Mononuclear cell (primary cell): ENCODE results near the gene INTS3. TPM values are rescaled to one million over a fixed set of nuclear protein-coding genes. Genes with fewer than 3 reads are reported as not detected.

Experiments
- H3K27me3 ChIP-seq: 2 replicates; pipeline ENCODE4 v1.6.0; 2011; ENCODE audit warnings: low read length, control low read depth; ENCODE audit not compliant: insufficient read depth
- H3K4me1 ChIP-seq: 2 replicates; pipeline ENCODE4 v1.5.1; 2011; ENCODE audit warnings: mild to moderate bottlenecking, low read length, control low read depth; ENCODE audit not compliant: insufficient read depth
- H3K4me3 ChIP-seq: 2 replicates; pipeline ENCODE4 v1.5.1; 2011; ENCODE audit warnings: mild to moderate bottlenecking, low read length, moderate library complexity
- H3K9me3 ChIP-seq: 2 replicates; pipeline ENCODE4 v1.5.1; 2011; ENCODE audit warnings: low read depth, mild to moderate bottlenecking, control low read depth, low read length
- total RNA-seq: library from RNA; depleted of rRNA; stranded (reverse); fragments of >200 nt; gene quantifications from one replicate; pipeline ENCODE4 v1.2.3, GENCODE V29; 2012

The INTS3 gene
- total RNA-seq, 1 donor, result 11.6 TPM

DNA sequence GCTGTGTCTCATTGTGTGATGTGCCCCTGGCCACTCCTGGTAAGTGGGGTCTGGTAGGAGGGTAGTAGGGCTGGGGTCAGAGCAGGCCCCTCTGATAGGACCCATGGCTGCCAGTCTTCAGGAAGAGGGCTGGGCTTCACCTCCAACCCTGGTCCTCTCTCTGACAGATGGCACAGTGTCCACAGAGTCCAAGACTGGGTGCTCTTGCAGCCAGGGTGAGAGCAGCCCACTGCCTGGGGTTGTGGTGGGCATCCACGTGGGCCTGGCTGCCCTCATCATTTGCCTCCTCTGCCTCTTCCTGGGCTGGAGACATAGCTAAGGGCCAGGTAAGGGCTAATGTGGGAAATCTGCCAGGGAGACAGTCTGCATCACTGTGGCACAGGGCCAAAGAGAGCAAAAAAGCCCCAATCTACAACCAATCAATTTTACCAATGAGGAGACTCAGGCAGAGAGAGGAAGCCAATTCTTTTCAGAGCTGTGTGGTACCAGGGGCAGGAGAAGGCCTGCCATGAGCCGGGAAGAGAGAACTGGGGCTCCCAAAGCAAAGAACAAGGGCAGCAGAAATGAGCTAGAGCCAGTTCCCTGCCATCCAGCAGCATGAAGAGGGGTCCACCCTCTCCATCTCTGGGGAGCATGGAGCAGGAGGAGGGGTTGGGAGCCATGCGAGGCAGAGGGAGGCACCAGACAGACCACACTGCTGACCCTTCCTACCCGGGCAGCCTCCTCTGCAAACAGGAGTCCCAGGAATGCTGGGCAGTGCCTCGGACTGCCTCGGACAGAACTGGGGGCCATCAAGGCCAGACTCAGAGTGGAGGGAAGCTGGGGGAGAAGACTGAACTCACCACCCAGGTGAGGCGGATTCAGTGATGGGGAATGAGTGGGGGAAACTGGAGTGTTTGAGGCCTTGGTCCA, 74.2 kb downstream of the INTS3 start:
- no peaks in the 10 kb centered on the region for H3K9me3 ChIP-seq
- H3K4me3 ChIP-seq, result no peak overlapping the region
- peaks cover 52% of the 10 kb centered on the region for H3K4me1 ChIP-seq
- no peaks in the 10 kb centered on the region for H3K27me3 ChIP-seq

DNA sequence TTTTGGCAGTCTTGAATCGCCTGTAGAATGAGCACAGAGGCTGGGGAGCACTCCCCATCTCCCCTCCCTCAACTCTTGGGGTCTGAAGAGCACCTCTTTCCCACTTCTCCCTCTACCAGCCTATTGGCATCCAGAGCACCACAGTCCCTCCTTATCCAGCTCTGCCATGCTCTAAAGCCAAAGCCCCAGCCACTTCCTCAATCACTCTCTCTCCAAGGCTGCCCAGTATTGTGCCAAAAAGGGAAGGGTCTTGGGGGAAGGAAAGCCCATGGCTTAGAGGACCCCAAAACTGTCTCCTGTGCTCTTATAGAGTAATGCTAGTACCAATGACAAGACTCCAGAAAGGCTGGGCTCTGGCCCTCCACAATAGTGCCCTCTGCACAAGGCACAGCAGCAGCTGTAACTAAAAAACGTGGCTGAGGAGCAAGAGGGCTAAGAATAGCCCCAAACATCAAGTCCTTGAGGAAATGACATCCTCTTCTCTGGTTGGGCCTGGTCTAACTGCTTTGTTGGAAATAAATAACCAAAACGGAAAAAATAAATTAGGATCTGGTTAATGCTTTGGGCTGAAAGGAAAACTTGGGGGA, 75.7 kb downstream of the INTS3 start:
- H3K27me3 ChIP-seq, result no peaks in the 10 kb centered on the region
- H3K4me1 ChIP-seq, result peaks cover 52% of the 10 kb centered on the region
- H3K4me3 ChIP-seq, result no peak overlapping the region
- no peaks in the 10 kb centered on the region for H3K9me3 ChIP-seq

DNA sequence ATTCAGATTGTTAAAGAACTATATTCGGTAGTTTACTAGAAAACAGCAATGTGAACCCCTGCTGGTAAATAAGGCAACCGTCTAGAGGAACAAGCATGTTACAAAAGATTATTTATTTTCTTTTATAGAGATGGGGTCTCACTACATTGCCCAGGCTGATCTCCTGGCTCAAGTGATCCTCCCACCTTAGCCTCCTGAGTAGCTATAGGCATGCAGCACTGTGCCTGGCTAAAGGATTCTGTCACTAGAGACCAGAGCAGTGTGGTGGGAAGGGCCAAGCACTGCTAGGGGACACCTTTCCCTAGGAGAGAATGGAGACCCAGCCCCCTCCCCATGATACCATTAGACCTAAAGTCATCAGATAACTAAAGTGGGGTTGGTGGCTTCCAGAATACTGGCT, 76.3 kb downstream of the INTS3 start:
- H3K4me3 ChIP-seq, result no peak overlapping the region
- H3K27me3 ChIP-seq, result no peaks in the 10 kb centered on the region
- H3K9me3 ChIP-seq, result no peaks in the 10 kb centered on the region
- peaks cover 52% of the 10 kb centered on the region for H3K4me1 ChIP-seq

DNA sequence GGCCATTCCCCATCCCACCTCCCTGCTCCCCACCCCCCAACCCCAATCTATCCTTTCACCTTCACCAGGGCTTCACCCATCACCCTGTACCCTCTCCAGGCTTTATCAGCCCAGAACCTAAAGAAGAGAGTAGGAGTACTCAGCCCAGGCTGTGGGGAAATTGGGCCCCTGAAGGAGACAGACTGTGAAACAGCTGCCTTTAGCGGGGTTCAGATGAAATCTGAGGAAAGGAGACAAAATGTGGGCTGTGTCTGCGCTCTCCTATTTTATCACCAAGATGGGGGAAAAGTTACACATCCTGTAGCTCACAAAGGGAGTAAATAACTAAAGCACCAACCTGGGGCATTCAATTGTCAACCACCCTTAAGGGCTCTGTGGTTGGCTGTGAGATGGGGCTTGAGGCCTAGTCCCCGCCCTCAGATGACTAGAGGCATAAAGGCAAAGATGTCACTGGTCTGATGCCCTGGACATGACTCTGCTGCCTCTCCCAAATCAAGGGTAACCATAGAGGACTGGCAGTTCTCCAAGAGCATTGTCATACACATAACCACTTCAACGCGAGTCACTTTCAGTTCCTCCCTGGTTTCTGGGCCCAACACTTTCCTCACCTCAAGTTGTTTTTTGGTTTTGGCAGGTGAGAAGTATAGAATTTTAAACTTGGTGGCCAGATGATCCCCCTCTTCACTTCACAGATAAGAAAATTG, 77.3 kb downstream of the INTS3 start:
- H3K27me3 ChIP-seq, result no peaks in the 10 kb centered on the region
- H3K9me3 ChIP-seq, result no peaks in the 10 kb centered on the region
- no peak overlapping the region for H3K4me3 ChIP-seq
- peaks cover 52% of the 10 kb centered on the region for H3K4me1 ChIP-seq

DNA sequence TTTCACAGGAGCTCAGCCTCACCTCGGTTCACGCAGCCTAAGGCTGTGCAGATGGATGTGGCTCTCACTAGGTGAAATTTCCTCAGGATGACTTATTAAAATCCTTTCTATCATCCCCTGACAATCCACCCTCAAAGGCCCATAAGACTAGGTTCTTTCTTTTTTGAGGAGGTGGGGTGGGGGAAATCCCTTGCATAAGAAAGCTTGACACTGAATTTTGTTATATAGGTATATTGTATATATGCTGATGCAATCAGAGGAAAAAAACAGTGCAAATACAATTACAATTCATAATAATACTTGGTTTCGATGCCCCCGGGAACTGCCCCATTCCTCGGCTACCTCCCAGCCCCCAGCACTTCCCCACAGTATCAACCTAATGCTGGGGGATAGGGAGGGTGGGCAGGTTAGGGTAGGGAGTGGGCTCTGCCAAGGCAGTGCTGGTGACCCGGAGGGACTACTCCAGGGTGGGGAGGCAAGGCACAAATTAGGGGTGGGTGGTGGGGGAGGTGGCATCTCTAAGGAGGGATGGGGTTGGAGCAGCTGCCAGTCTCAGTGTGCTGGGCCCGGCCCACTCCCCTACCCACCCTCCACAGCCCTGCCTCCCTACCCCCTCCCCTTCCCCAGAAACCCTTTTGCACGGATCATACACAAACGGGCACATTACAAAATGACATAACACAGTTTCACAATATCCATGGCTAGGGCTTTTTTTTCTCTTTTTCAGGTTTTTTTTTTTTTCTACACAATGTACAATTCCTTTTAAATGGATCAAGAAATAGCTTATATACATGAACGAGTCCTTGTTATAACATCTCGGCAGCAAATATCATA, 78.3 kb downstream of the INTS3 start:
- H3K4me1 ChIP-seq, result peaks cover 52% of the 10 kb centered on the region
- no peaks in the 10 kb centered on the region for H3K9me3 ChIP-seq
- H3K27me3 ChIP-seq, result no peaks in the 10 kb centered on the region
- H3K4me3 ChIP-seq, result no peak overlapping the region

DNA sequence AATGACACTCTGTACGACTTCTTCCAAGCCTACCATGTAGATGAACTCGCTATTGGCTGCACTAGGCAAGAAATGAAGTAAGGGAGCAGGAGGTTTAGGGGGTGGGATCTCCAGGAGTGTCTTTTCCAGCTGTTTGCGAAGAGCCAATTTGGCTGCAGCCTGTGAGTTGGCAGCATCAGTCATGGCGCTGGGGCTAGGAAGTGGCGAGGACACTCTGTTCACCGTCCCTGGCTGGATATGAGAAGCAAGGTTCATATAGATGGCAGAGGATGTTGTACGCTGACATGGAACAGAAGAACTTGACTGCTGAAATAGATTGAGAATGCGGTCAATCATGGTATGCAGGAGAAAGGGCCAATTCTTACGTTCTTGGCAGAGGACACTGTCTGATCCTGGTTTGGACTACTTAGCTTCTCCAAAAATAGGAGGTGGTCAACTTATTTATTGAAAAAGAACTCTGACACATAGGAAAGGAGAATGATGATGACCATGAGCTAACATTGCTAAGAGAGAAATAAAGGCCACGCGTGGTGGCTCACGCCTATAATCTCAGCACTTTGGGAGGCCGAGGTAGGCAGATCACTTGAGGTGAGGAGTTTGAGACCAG, 88.5 kb downstream of the INTS3 start:
- H3K9me3 ChIP-seq, result no peaks in the 10 kb centered on the region
- H3K4me3 ChIP-seq, result no peak overlapping the region
- H3K4me1 ChIP-seq, result no peaks in the 10 kb centered on the region

DNA sequence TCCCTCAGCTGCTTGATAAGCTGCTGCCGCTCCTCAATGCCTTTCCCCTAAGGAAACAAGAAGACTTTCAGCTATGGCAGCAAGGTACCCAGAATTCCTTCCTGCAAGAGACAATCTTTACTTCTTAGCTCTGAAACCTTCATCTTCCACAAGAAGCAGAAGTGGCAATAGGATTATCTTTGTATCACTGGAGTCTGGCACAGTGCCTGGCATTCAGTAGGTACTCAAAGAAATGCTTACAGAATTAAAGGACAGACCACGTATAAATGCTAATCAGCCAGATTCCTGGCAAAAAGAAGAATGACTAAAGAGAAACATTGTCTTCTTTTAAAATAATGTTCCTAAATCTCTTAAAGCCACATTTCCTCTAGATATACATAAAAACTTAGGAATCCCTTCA, 91.0 kb downstream of the INTS3 start:
- Histone ChIP-seq H3K4me1 (no peaks in the 10 kb centered on the region), H3K9me3 (no peaks in the 10 kb centered on the region), H3K4me3 (no peak overlapping the region), H3K27me3 (no peaks in the 10 kb centered on the region)

More for the DNA sequence above, 88.5 kb downstream of the INTS3 start:
- H3K27me3 ChIP-seq, result no peaks in the 10 kb centered on the region

Other genes starting within 250 kb of the INTS3 start
- gene S100A6, start 192.1 kb upstream of the INTS3 start, total RNA-seq, result 283 TPM
- not detected for gene S100A5, start 187.1 kb upstream of the INTS3 start, total RNA-seq
- 793 TPM for gene S100A4, start 182.2 kb upstream of the INTS3 start, total RNA-seq
- not detected for gene S100A3, start 178.8 kb upstream of the INTS3 start, total RNA-seq
- gene S100A2, start 162.2 kb upstream of the INTS3 start, total RNA-seq, result 0.21 TPM
- not detected for gene S100A16, start 114.9 kb upstream of the INTS3 start, total RNA-seq
- not detected for gene S100A14, start 111.7 kb upstream of the INTS3 start, total RNA-seq
- 1.2 TPM for gene S100A13, start 100.5 kb upstream of the INTS3 start, total RNA-seq
- gene S100A1, start 99.6 kb upstream of the INTS3 start, total RNA-seq, result not detected
- gene CHTOP, start 94.0 kb upstream of the INTS3 start, total RNA-seq, result 75.2 TPM
- gene SNAPIN, start 69.3 kb upstream of the INTS3 start, total RNA-seq, result 10.2 TPM
- 138 TPM for gene ILF2, start 57.1 kb upstream of the INTS3 start, total RNA-seq
- gene NPR1, start 49.4 kb upstream of the INTS3 start, total RNA-seq, result not detected
- gene SLC27A3, start 47.4 kb downstream of the INTS3 start, total RNA-seq, result 7.5 TPM
- gene GATAD2B, start 194.9 kb downstream of the INTS3 start, total RNA-seq, result 15.5 TPM
- gene DENND4B, start 218.7 kb downstream of the INTS3 start, total RNA-seq, result 37.3 TPM
- gene CRTC2, start 230.6 kb downstream of the INTS3 start, total RNA-seq, result 31.2 TPM
- 15.8 TPM for gene SLC39A1, start 235.5 kb downstream of the INTS3 start, total RNA-seq
- 2.4 TPM for gene CREB3L4, start 239.9 kb downstream of the INTS3 start, total RNA-seq
- 160 TPM for gene JTB, start 249.6 kb downstream of the INTS3 start, total RNA-seq